ENCODE results near the gene ZNF507.

The ZNF507 gene

GRCh38 chr19:32403291-32403995, 58.0 kb downstream of the ZNF507 start:
- no peak for TF ChIP-seq POLR2A (IDR thresholded peaks at IDR 0.05; ENCODE audit: low read depth, low read length)
- no peak for FAIRE-seq

GRCh38 chr19:32404213-32404932, 59.0 kb downstream of the ZNF507 start:
- no peak for TF ChIP-seq POLR2A (IDR thresholded peaks at IDR 0.05; ENCODE audit: low read depth, low read length)
- no peak for DNase-seq (ENCODE audit: insufficient read length, low spot score)
- no peak for FAIRE-seq

More at GRCh38 chr19:32403291-32403995, 58.0 kb downstream of the ZNF507 start:
- no peak for DNase-seq (ENCODE audit: insufficient read length, low spot score)

GRCh38 chr19:32404933-32405430, 59.6 kb downstream of the ZNF507 start:
- TF ChIP-seq POLR2A (IDR thresholded peaks at IDR 0.05; ENCODE audit: low read depth, low read length) = no peak
- no peak for FAIRE-seq
- peak; percentile 39 for DNase-seq (ENCODE audit: insufficient read length, low spot score)

GRCh38 chr19:32405431-32406160, 60.2 kb downstream of the ZNF507 start, which contains the start of gene DPY19L3:
TSS of gene DPY19L3 (plus strand) at chr19:32405770. CDS start at chr19:32408254, 2,484 bp downstream.
- no peak for FAIRE-seq
- peak; percentile 96 for DNase-seq (ENCODE audit: insufficient read length, low spot score)
- TF ChIP-seq POLR2A (IDR thresholded peaks at IDR 0.05; ENCODE audit: low read depth, low read length) = peak; percentile 96

- DNase-seq (ENCODE audit: insufficient read length, low spot score) (no peak), FAIRE-seq (no peak)
- 0 out of 2 replicates have a peak, but pooled peaks have one; percentile 0 for TF ChIP-seq POLR2A (IDR thresholded peaks at IDR 0.05; ENCODE audit: low read depth, low read length)
Measured at GRCh38 chr19:32406161-32407003, 61.0 kb downstream of the ZNF507 start.

- DNase-seq (ENCODE audit: insufficient read length, low spot score) = no peak
- TF ChIP-seq POLR2A (IDR thresholded peaks at IDR 0.05; ENCODE audit: low read depth, low read length) = no peak
- FAIRE-seq = no peak
Measured at GRCh38 chr19:32407004-32407992, 61.9 kb downstream of the ZNF507 start.

- DNase-seq (ENCODE audit: insufficient read length, low spot score) (no peak), FAIRE-seq (no peak)
- no peak for TF ChIP-seq POLR2A (IDR thresholded peaks at IDR 0.05; ENCODE audit: low read depth, low read length)
Measured at GRCh38 chr19:32415246-32415645, 69.8 kb downstream of the ZNF507 start.

- DNase-seq (ENCODE audit: insufficient read length, low spot score) (no peak), FAIRE-seq (no peak)
- TF ChIP-seq POLR2A (IDR thresholded peaks at IDR 0.05; ENCODE audit: low read depth, low read length) = no peak
Measured at GRCh38 chr19:32415669-32416068, 70.3 kb downstream of the ZNF507 start.

GRCh38 chr19:32416749-32417456, 71.5 kb downstream of the ZNF507 start:
- no peak for FAIRE-seq

GRCh38 chr19:32418155-32418554, 72.7 kb downstream of the ZNF507 start:
- FAIRE-seq (no peak), DNase-seq (ENCODE audit: insufficient read length, low spot score) (no peak)
- no peak for TF ChIP-seq POLR2A (IDR thresholded peaks at IDR 0.05; ENCODE audit: low read depth, low read length)

More at GRCh38 chr19:32416749-32417456, 71.5 kb downstream of the ZNF507 start:
- DNase-seq (ENCODE audit: insufficient read length, low spot score) = no peak
- TF ChIP-seq POLR2A (IDR thresholded peaks at IDR 0.05; ENCODE audit: low read depth, low read length) = no peak

- FAIRE-seq (no peak), DNase-seq (ENCODE audit: insufficient read length, low spot score) (no peak)
- no peak for TF ChIP-seq POLR2A (IDR thresholded peaks at IDR 0.05; ENCODE audit: low read depth, low read length)
Measured at GRCh38 chr19:32421589-32422361, 76.4 kb downstream of the ZNF507 start.

All from H54 (cell line).